ENCODE measurements around the gene ADAM8.
"Not testable (repeated sequence)": the region's sequence is repeated elsewhere in the genome, so short reads cannot be mapped to it uniquely, and the experiment has no call there.

Gene ADAM8

DNA sequence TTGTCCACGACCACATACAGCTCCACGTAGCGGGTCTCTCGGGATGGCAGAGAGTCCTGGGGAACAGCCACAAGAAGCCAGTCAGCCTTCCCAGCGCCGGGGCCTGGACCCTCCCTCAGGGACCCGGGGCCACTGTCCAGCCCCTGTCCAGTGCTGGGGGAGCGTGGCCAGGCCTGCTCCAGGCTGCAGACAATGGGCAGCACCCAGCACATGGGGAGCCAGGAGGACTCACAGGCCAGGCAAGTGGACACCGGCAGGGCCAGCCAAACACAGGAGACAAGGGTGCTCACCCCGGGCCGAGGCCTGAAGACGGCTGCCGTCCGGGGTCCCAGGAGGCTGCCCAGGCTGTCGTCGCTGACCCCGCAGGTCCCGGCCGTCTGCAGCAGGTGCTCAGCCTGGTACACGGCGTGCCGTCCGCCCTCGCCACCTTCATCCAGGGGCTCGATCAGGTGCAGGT, 3.7 kb downstream of the ADAM8 start:
- H3K36me3 ChIP-seq (ENCODE audit: control insufficient read depth in 1 of 2, insufficient read depth in 2 of 2, low read length in 2 of 2), result peaks cover 0 to 33% of the 10 kb centered on the region in 2 donors
- H3K4me3 ChIP-seq (ENCODE audit: low read depth in 1 of 2, low read length in 2 of 2), result no peak overlapping the region
- no peaks in the 10 kb centered on the region for H3K9me3 ChIP-seq (ENCODE audit: control insufficient read depth in 1 of 2, low read length in 2 of 2)
- H3K4me1 ChIP-seq (ENCODE audit: control insufficient read depth in 1 of 2, insufficient read depth in 2 of 2, low read length in 2 of 2), result peaks cover 0 to 15% of the 10 kb centered on the region in 2 donors
- H3K27me3 ChIP-seq (ENCODE audit: low read depth, low read length), result no peaks in the 10 kb centered on the region
- no peak overlapping the region for H3K27ac ChIP-seq (ENCODE audit: low read length)

GRCh38 chr10:133272301-133272963, 4.2 kb downstream of the ADAM8 start:
- H3K36me3 ChIP-seq (ENCODE audit: control insufficient read depth in 1 of 2, insufficient read depth in 2 of 2, low read length in 2 of 2), result peaks cover 0 to 33% of the 10 kb centered on the region in 2 donors
- H3K27me3 ChIP-seq (ENCODE audit: low read depth, low read length), result no peaks in the 10 kb centered on the region
- H3K27ac ChIP-seq (ENCODE audit: low read length), result no peak overlapping the region
- H3K4me3 ChIP-seq (ENCODE audit: low read depth in 1 of 2, low read length in 2 of 2), result no peak overlapping the region
- no peaks in the 10 kb centered on the region for H3K9me3 ChIP-seq (ENCODE audit: control insufficient read depth in 1 of 2, low read length in 2 of 2)
- peaks cover 0 to 12% of the 10 kb centered on the region in 2 donors for H3K4me1 ChIP-seq (ENCODE audit: control insufficient read depth in 1 of 2, insufficient read depth in 2 of 2, low read length in 2 of 2)

GRCh38 chr10:133271521-133272300, 5.0 kb downstream of the ADAM8 start:
- Histone ChIP-seq H3K9me3 (ENCODE audit: control insufficient read depth in 1 of 2, low read length in 2 of 2) (no peaks in the 10 kb centered on the region), H3K4me3 (ENCODE audit: low read depth in 1 of 2, low read length in 2 of 2) (no peak overlapping the region), H3K4me1 (ENCODE audit: control insufficient read depth in 1 of 2, insufficient read depth in 2 of 2, low read length in 2 of 2) (peaks cover 0 to 5% of the 10 kb centered on the region in 2 donors), H3K27ac (ENCODE audit: low read length) (no peak overlapping the region), H3K27me3 (ENCODE audit: low read depth, low read length) (no peaks in the 10 kb centered on the region), H3K36me3 (ENCODE audit: control insufficient read depth in 1 of 2, insufficient read depth in 2 of 2, low read length in 2 of 2) (peaks cover 0 to 33% of the 10 kb centered on the region in 2 donors)

DNA sequence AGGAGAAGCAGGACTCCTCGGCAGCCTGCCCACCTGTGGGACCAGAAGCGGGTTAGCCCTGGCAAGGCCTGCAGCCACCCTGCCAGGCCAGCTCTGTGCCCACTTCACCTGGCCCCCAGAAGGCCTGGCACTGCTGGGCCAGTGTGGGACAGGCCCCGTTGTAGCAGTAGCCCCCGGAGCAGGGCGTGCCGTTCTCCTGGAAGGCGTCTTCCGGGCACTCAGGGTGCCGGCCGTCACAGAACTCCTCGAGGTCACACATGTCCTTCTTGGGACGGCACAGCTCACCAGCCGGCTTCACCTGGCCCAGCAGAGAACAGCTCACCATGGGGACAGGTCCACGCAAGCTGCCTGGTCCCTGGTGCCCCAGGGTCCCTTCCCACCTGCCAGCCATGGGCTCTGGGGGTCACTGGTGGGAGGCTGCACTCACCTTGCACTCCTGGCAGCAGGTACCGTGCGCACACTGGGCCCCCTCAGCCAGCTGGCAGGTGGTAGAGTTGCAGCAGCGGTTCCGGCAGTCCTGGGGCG, 5.8 kb downstream of the ADAM8 start:
- Histone ChIP-seq H3K27ac (ENCODE audit: low read length) (no peak overlapping the region), H3K4me3 (ENCODE audit: low read depth in 1 of 2, low read length in 2 of 2) (no peak overlapping the region), H3K9me3 (ENCODE audit: control insufficient read depth in 1 of 2, low read length in 2 of 2) (no peaks in the 10 kb centered on the region), H3K36me3 (ENCODE audit: control insufficient read depth in 1 of 2, insufficient read depth in 2 of 2, low read length in 2 of 2) (peaks cover 0 to 33% of the 10 kb centered on the region in 2 donors), H3K27me3 (ENCODE audit: low read depth, low read length) (no peaks in the 10 kb centered on the region), H3K4me1 (ENCODE audit: control insufficient read depth in 1 of 2, insufficient read depth in 2 of 2, low read length in 2 of 2) (no peaks in the 10 kb centered on the region)

- no peak overlapping the region for H3K4me3 ChIP-seq (ENCODE audit: low read depth in 1 of 2, low read length in 2 of 2)
- H3K27ac ChIP-seq (ENCODE audit: low read length), result no peak overlapping the region
- H3K36me3 ChIP-seq (ENCODE audit: control insufficient read depth in 1 of 2, insufficient read depth in 2 of 2, low read length in 2 of 2), result peaks cover 0 to 33% of the 10 kb centered on the region in 2 donors
Measured at GRCh38 chr10:133270204-133270603, 6.5 kb downstream of the ADAM8 start.

DNA sequence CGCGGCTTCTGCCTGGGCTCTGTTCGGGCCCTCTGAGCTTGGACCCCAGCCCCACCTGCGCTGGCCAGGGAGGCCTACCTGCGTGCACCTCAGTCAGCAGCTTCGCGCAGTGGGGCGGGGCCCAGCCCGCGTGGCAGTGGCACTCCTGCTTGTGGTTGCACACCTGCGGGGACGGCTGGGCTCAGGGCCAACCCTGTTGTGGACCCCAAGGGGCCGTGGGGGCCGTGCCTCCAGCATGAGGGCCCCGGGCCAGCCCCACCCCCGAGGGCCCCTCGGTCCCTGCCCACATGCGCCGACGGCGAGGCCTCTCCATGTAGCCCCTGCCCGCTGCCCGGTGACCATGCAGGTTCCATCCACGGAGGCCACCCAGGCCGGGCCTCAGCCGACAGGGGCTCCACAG, 7.3 kb downstream of the ADAM8 start:
- Histone ChIP-seq H3K9me3 (ENCODE audit: control insufficient read depth in 1 of 2, low read length in 2 of 2) (no peaks in the 10 kb centered on the region), H3K4me3 (ENCODE audit: low read depth in 1 of 2, low read length in 2 of 2) (no peak overlapping the region), H3K4me1 (ENCODE audit: control insufficient read depth in 1 of 2, insufficient read depth in 2 of 2, low read length in 2 of 2) (no peaks in the 10 kb centered on the region), H3K36me3 (ENCODE audit: control insufficient read depth in 1 of 2, insufficient read depth in 2 of 2, low read length in 2 of 2) (peaks cover 0 to 33% of the 10 kb centered on the region in 2 donors), H3K27ac (ENCODE audit: low read length) (no peak overlapping the region), H3K27me3 (ENCODE audit: low read depth, low read length) (no peaks in the 10 kb centered on the region)

More at GRCh38 chr10:133270204-133270603, 6.5 kb downstream of the ADAM8 start:
- Histone ChIP-seq H3K27me3 (ENCODE audit: low read depth, low read length) (no peaks in the 10 kb centered on the region), H3K4me1 (ENCODE audit: control insufficient read depth in 1 of 2, insufficient read depth in 2 of 2, low read length in 2 of 2) (no peaks in the 10 kb centered on the region), H3K9me3 (ENCODE audit: control insufficient read depth in 1 of 2, low read length in 2 of 2) (no peaks in the 10 kb centered on the region)

DNA sequence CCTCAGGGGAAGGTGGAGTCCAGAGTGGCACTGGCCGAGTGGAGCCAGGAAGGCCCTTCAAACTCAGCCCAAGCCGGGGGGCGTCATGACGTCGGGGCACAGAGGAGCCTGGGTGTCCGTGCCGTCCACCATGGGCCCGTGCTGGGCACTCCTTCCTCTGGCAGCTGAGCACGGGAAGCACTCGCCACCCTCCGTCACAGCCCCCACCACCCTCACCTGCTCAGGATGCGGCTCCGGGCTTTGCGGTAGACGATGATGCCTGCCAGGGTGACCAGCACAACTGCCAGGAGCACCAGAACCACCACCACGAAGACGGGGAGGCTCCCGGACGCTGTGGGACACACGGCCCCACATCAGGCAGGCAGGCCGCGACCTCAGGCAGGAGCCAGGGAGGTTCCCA, 8.1 kb downstream of the ADAM8 start:
- Histone ChIP-seq H3K9me3 (ENCODE audit: control insufficient read depth in 1 of 2, low read length in 2 of 2) (no peaks in the 10 kb centered on the region), H3K27ac (ENCODE audit: low read length) (no peak overlapping the region), H3K36me3 (ENCODE audit: control insufficient read depth in 1 of 2, insufficient read depth in 2 of 2, low read length in 2 of 2) (peaks cover 0 to 33% of the 10 kb centered on the region in 2 donors), H3K4me1 (ENCODE audit: control insufficient read depth in 1 of 2, insufficient read depth in 2 of 2, low read length in 2 of 2) (no peaks in the 10 kb centered on the region), H3K27me3 (ENCODE audit: low read depth, low read length) (no peaks in the 10 kb centered on the region), H3K4me3 (ENCODE audit: low read depth in 1 of 2, low read length in 2 of 2) (no peak overlapping the region)

GRCh38 chr10:133267829-133268228, 8.8 kb downstream of the ADAM8 start:
- Histone ChIP-seq H3K9me3 (ENCODE audit: control insufficient read depth in 1 of 2, low read length in 2 of 2) (no peaks in the 10 kb centered on the region), H3K36me3 (ENCODE audit: control insufficient read depth in 1 of 2, insufficient read depth in 2 of 2, low read length in 2 of 2) (peaks cover 0 to 30% of the 10 kb centered on the region in 2 donors), H3K27me3 (ENCODE audit: low read depth, low read length) (no peaks in the 10 kb centered on the region), H3K4me1 (ENCODE audit: control insufficient read depth in 1 of 2, insufficient read depth in 2 of 2, low read length in 2 of 2) (no peaks in the 10 kb centered on the region), H3K27ac (ENCODE audit: low read length) (no peak overlapping the region), H3K4me3 (ENCODE audit: low read depth in 1 of 2, low read length in 2 of 2) (no peak overlapping the region)

GRCh38 chr10:133267293-133267692, 9.4 kb downstream of the ADAM8 start:
- Histone ChIP-seq H3K27me3 (ENCODE audit: low read depth, low read length) (no peaks in the 10 kb centered on the region), H3K27ac (ENCODE audit: low read length) (no peak overlapping the region), H3K4me1 (ENCODE audit: control insufficient read depth in 1 of 2, insufficient read depth in 2 of 2, low read length in 2 of 2) (peaks cover 0 to 4% of the 10 kb centered on the region in 2 donors), H3K4me3 (ENCODE audit: low read depth in 1 of 2, low read length in 2 of 2) (no peak overlapping the region), H3K9me3 (ENCODE audit: control insufficient read depth in 1 of 2, low read length in 2 of 2) (no peaks in the 10 kb centered on the region), H3K36me3 (ENCODE audit: control insufficient read depth in 1 of 2, insufficient read depth in 2 of 2, low read length in 2 of 2) (peaks cover 0 to 26% of the 10 kb centered on the region in 2 donors)

DNA sequence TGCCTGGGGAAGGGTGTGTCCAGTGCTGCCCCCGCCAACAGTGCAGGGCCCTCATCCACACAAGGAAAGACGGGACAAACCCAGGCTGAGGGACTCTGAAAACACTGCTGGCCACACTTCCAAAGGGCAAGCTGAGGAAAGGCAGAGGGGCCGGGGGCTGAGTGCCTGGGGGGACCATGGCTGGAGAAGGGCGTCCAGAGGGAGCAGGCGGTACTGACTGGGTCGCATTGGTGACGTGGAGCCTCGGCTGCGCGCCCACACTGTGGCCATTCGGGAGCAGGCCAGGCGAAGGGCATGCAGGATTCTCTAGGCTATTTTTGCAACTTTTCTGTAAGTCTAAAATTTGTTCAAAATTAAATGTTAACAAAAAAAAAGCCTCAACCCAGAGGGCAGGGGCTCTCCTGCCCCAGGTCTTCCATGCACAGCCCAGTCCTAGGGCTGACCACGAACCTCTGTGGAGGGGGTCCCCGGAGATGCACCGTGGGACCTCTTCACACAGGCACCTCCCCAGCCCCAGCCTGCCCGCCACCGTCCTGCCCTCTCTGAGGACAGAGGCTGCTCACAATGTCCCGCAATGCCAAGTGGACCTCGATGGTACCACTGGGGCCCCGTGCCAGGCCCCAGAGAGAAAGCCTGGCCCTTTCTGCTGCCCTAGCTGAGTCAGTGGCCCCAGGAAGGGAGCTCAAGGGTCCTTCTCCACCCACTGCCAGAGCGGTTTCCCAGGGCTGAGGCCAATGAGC, 10.4 kb downstream of the ADAM8 start:
- no peaks in the 10 kb centered on the region for H3K27me3 ChIP-seq (ENCODE audit: low read depth, low read length)
- peaks cover 0 to 8% of the 10 kb centered on the region in 2 donors for H3K4me1 ChIP-seq (ENCODE audit: control insufficient read depth in 1 of 2, insufficient read depth in 2 of 2, low read length in 2 of 2)
- H3K9me3 ChIP-seq (ENCODE audit: control insufficient read depth in 1 of 2, low read length in 2 of 2), result no peaks in the 10 kb centered on the region
- peaks cover 0 to 25% of the 10 kb centered on the region in 2 donors for H3K36me3 ChIP-seq (ENCODE audit: control insufficient read depth in 1 of 2, insufficient read depth in 2 of 2, low read length in 2 of 2)
- no peak overlapping the region for H3K4me3 ChIP-seq (ENCODE audit: low read depth in 1 of 2, low read length in 2 of 2)
- H3K27ac ChIP-seq (ENCODE audit: low read length), result no peak overlapping the region

- H3K27ac ChIP-seq (ENCODE audit: low read length), result not testable (repeated sequence)
Measured at GRCh38 chr10:133265052-133265451, 11.6 kb downstream of the ADAM8 start.

More at GRCh38 chr10:133265052-133265451, 11.6 kb downstream of the ADAM8 start:
- Histone ChIP-seq H3K4me1 (ENCODE audit: control insufficient read depth in 1 of 2, insufficient read depth in 2 of 2, low read length in 2 of 2) (peaks cover 0 to 17% of the 10 kb centered on the region in 2 donors), H3K36me3 (ENCODE audit: control insufficient read depth in 1 of 2, insufficient read depth in 2 of 2, low read length in 2 of 2) (peaks cover 0 to 13% of the 10 kb centered on the region in 2 donors)
- not testable (repeated sequence) for H3K9me3 ChIP-seq (ENCODE audit: control insufficient read depth in 1 of 2, low read length in 2 of 2); H3K27me3 ChIP-seq (ENCODE audit: low read depth, low read length); H3K4me3 ChIP-seq (ENCODE audit: low read depth in 1 of 2, low read length in 2 of 2)
